GM23248 (cell line): ENCODE data around the gene CLDN5.

Experiments used
- EZH2 ChIP-seq: fragments of 200-600 bp; sonication (generic); IDR thresholded peaks from 2 replicates; pipeline ENCODE4 v1.6.1; 2018; ENCODE audit warnings: antibody characterized with exemption, mild to moderate bottlenecking; ENCODE audit not compliant: insufficient read depth, poor library complexity, severe bottlenecking
- EZH2phosphoT487 ChIP-seq: fragments of 200-600 bp; sonication (generic); IDR thresholded peaks from 2 replicates; pipeline ENCODE4 v1.6.1; 2018; ENCODE audit warnings: antibody characterized with exemption, moderate library complexity, mild to moderate bottlenecking, low read depth; ENCODE audit not compliant: insufficient read depth

- TF ChIP-seq EZH2phosphoT487 = no peak
- TF ChIP-seq EZH2 = no peak
These were observed 35.9 kb downstream of the CLDN5 start for GRCh38 chr22:19488285-19488684.
